ENCODE results near the gene LDAH. TPM values are rescaled to one million over a fixed set of nuclear protein-coding genes. Genes with fewer than 3 reads are reported as not detected.
"Not testable (repeated sequence)": the region's sequence is repeated elsewhere in the genome, so short reads cannot be mapped to it uniquely, and the experiment has no call there.

The LDAH gene
- total and polyA plus RNA-seq, 4 donors = 19.7 to 32.9 (median 21.8) TPM

DNA sequence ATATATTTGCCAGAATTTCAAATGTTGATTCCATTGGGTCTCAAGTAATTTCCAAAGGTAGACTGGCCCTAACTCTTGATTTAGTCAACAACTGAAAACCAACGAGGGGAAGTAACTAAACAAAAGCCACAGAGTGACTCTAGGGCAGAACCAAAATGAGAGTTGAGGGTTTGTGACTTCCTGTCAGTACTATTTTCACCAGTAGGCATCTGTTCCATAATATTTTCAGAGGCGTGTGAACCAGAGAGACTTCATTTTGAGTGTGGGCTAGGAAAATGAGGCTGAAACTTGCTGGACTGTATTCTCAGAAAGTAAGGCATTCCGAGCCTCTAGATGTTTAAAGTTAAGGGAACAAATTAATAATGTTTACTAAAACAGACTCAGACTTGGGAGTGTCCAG, 85.4 kb downstream of the LDAH start:
- H3K4me3 ChIP-seq (ENCODE audit: low read depth, low read length) = no peak overlapping the region
- H3K27me3 ChIP-seq (ENCODE audit: control insufficient read depth, insufficient read depth, low read length) = no peaks in the 10 kb centered on the region
- H3K27ac ChIP-seq (ENCODE audit: low read depth, low read length) = no peak overlapping the region
- H3K9me3 ChIP-seq (ENCODE audit: control insufficient read depth, insufficient read depth, low read length) = no peaks in the 10 kb centered on the region
- WGBS (ENCODE audit: insufficient coverage) = 86% methylated on average over 1 of the region's 3 CpGs
- H3K36me3 ChIP-seq (ENCODE audit: control insufficient read depth, insufficient read depth, low read length) = no peaks in the 10 kb centered on the region
- DNase-seq (ENCODE audit: low read depth in 4 of 6, low spot score in 6 of 6) = no peak
- H3K4me1 ChIP-seq (ENCODE audit: control insufficient read depth, insufficient read depth, low read length) = no peaks in the 10 kb centered on the region

DNA sequence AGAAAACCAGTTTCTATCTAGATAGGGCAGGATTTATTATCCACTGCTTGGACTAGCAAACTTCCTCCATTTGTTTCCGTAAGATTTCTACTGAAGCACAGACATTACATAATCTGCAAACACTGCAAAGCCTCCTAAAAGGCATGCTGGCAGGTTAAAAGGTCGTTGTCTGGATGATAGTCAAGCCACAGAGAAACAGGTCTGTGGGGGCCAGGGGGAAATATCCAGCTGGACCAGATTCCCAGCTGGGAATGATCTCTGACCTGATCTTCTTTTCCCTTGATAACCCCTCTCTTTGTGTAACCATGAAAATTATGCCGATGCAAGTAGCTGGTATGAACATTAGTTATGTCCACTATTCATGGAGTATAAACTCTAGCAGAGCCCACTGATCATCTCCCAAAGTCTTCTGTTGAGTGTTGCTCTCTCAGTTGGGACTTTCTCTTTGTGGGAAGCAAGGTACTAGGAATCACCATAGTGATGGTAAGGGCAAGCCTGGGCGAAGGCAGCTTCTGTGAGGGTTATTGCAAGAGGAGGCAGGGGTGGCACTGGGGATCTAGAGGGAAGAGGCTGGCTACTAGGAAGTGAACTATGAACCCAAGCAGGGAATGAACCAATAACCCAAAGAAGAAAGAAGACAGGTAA, 94.7 kb downstream of the LDAH start:
- peak in 1 of 6 donors; percentile 13 for DNase-seq (ENCODE audit: low read depth in 4 of 6, low spot score in 6 of 6)
- WGBS (ENCODE audit: insufficient coverage) = 70% methylated on average over 2 of the region's 4 CpGs
- Histone ChIP-seq H3K9me3 (ENCODE audit: control insufficient read depth, insufficient read depth, low read length) (no peaks in the 10 kb centered on the region), H3K4me1 (ENCODE audit: control insufficient read depth, insufficient read depth, low read length) (no peaks in the 10 kb centered on the region), H3K27me3 (ENCODE audit: control insufficient read depth, insufficient read depth, low read length) (no peaks in the 10 kb centered on the region), H3K4me3 (ENCODE audit: low read depth, low read length) (no peak overlapping the region), H3K36me3 (ENCODE audit: control insufficient read depth, insufficient read depth, low read length) (no peaks in the 10 kb centered on the region), H3K27ac (ENCODE audit: low read depth, low read length) (no peak overlapping the region)

DNA sequence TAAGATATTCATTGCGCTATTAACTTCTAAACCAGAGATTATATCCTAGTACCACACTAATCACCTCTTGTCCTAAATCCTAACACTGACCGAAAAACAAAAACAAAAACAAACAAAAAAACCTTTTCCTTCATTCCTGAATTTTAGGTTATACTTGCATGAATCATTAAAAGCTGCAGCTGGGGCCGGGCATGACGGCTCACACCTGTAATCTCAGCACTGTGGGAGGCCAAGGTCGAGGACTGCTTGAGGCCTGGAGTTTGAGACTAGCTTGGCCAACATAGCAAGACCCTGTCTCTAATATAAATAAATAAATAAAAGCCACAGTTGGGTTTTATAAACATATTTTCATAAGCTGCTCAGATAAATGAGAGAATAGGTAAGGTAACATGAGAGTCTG, 96.0 kb downstream of the LDAH start:
- no peaks in the 10 kb centered on the region for H3K36me3 ChIP-seq (ENCODE audit: control insufficient read depth, insufficient read depth, low read length)
- H3K27ac ChIP-seq (ENCODE audit: low read depth, low read length) = no peak overlapping the region
- H3K9me3 ChIP-seq (ENCODE audit: control insufficient read depth, insufficient read depth, low read length) = no peaks in the 10 kb centered on the region
- no peak overlapping the region for H3K4me3 ChIP-seq (ENCODE audit: low read depth, low read length)
- H3K4me1 ChIP-seq (ENCODE audit: control insufficient read depth, insufficient read depth, low read length) = no peaks in the 10 kb centered on the region
- 100% methylated on average over 1 of the region's 5 CpGs for WGBS (ENCODE audit: insufficient coverage)
- H3K27me3 ChIP-seq (ENCODE audit: control insufficient read depth, insufficient read depth, low read length) = no peaks in the 10 kb centered on the region
- no peak for DNase-seq (ENCODE audit: low read depth in 4 of 6, low spot score in 6 of 6)

DNA sequence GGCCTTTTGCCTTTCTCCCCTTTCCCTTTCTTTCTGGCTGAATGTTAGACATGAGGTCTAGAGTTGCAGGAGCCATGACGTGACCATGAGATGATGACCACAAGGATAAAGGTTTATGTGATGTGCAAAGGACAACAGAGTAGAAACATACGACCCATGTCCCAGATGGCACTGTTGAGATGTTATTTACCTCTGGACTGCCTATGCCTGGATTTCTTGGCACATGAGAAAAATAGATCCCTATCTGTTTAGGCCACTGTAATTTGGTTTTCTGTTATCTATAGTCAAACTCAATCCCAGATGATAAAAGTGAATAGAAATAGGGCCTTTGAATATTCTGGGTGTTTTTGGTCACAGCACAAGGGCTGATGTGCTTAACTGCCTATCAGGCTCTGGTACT, 97.1 kb downstream of the LDAH start:
- Histone ChIP-seq H3K27ac (ENCODE audit: low read depth, low read length) (no peak overlapping the region), H3K9me3 (ENCODE audit: control insufficient read depth, insufficient read depth, low read length) (no peaks in the 10 kb centered on the region), H3K27me3 (ENCODE audit: control insufficient read depth, insufficient read depth, low read length) (no peaks in the 10 kb centered on the region), H3K4me3 (ENCODE audit: low read depth, low read length) (no peak overlapping the region), H3K4me1 (ENCODE audit: control insufficient read depth, insufficient read depth, low read length) (no peaks in the 10 kb centered on the region), H3K36me3 (ENCODE audit: control insufficient read depth, insufficient read depth, low read length) (no peaks in the 10 kb centered on the region)
- WGBS (ENCODE audit: insufficient coverage) = 86% methylated on average over 2 of the region's 2 CpGs
- no peak for DNase-seq (ENCODE audit: low read depth in 4 of 6, low spot score in 6 of 6)

DNA sequence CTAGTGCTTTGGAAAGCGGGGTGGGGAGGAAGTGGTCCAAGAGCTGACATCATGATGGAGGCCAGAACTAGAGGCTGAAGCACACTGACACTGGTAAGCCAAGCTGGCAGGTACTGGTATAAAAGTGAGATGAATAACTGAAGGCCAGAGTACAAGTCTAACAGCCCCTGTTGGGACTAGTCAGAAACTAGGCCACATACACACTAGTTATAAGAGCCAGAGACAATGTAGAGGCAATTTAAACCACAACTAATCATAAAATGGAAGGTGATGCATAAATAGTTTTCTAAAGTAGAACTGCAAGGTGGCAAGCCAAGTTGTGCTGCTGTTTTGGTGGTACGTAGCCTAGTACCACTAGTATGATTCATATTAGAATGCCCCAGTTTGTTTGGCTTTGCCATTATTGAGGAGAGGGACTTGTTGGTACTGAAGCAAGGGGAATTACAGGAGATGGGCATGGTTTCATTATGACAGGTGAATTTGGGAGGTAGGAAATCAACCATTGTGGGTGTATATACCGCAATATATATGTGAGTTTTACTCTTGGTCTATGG, 98.3 kb downstream of the LDAH start:
- Histone ChIP-seq H3K9me3 (ENCODE audit: control insufficient read depth, insufficient read depth, low read length) (no peaks in the 10 kb centered on the region), H3K4me3 (ENCODE audit: low read depth, low read length) (no peak overlapping the region), H3K4me1 (ENCODE audit: control insufficient read depth, insufficient read depth, low read length) (no peaks in the 10 kb centered on the region), H3K27me3 (ENCODE audit: control insufficient read depth, insufficient read depth, low read length) (no peaks in the 10 kb centered on the region), H3K36me3 (ENCODE audit: control insufficient read depth, insufficient read depth, low read length) (no peaks in the 10 kb centered on the region), H3K27ac (ENCODE audit: low read depth, low read length) (no peak overlapping the region)
- 100% methylated on average over 2 of the region's 3 CpGs for WGBS (ENCODE audit: insufficient coverage)
- no peak for DNase-seq (ENCODE audit: low read depth in 4 of 6, low spot score in 6 of 6)

DNA sequence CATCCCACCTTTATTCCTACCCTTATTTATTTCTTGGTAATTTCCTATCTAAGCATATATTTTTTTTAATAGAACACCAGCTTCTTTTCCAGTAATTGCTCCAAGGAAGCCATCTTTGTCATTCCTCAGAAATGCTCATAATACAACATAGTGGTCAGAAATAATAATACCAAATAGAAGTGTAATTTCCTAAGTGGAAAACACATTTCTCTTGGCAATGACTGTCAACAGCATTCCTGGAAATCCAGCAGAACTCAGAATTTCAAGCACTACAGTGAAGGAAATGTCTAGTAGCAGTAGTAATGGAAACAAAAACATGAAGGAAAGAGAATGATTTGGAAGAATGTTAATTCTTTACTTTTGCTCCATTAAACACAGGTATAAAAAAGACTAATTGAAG, 99.4 kb downstream of the LDAH start:
- Histone ChIP-seq H3K9me3 (ENCODE audit: control insufficient read depth, insufficient read depth, low read length) (no peaks in the 10 kb centered on the region), H3K36me3 (ENCODE audit: control insufficient read depth, insufficient read depth, low read length) (no peaks in the 10 kb centered on the region), H3K4me3 (ENCODE audit: low read depth, low read length) (no peak overlapping the region), H3K4me1 (ENCODE audit: control insufficient read depth, insufficient read depth, low read length) (no peaks in the 10 kb centered on the region), H3K27ac (ENCODE audit: low read depth, low read length) (no peak overlapping the region), H3K27me3 (ENCODE audit: control insufficient read depth, insufficient read depth, low read length) (no peaks in the 10 kb centered on the region)
- no peak for DNase-seq (ENCODE audit: low read depth in 4 of 6, low spot score in 6 of 6)

DNA sequence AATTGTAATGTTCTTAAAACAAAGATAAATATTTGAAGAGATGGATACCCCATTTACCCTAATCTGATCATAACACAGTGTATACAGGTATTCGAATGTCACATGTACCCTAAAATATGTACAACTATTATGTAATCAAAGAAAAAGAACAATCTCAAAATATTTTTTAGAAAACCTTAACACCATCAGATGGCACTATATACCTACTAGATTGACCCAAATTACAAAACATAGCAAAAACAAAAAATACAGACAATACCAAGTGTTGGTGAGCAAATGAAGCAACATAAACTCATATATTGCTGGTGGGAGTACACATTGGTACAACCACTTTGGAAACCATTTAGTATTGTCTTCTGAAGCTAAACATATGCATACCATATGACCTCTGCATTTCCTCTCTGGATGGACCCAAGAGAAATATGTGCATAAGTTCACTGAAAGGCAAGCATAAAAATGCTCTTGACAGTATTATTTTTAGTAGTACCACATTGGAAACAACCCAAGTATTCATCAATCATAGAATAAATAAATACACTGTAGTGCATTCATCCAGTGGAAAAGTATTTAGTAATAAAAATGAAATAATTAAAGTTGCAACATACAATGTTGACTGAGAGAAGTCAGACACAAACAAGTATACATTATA, 100.2 kb downstream of the LDAH start:
- H3K36me3 ChIP-seq (ENCODE audit: control insufficient read depth, insufficient read depth, low read length) = no peaks in the 10 kb centered on the region
- H3K4me3 ChIP-seq (ENCODE audit: low read depth, low read length) = no peak overlapping the region
- H3K27ac ChIP-seq (ENCODE audit: low read depth, low read length) = no peak overlapping the region
- no peaks in the 10 kb centered on the region for H3K27me3 ChIP-seq (ENCODE audit: control insufficient read depth, insufficient read depth, low read length)
- H3K4me1 ChIP-seq (ENCODE audit: control insufficient read depth, insufficient read depth, low read length) = no peaks in the 10 kb centered on the region
- H3K9me3 ChIP-seq (ENCODE audit: control insufficient read depth, insufficient read depth, low read length) = no peaks in the 10 kb centered on the region
- DNase-seq (ENCODE audit: low read depth in 4 of 6, low spot score in 6 of 6) = no peak
- no CpG with 5 or more reads among the region's 1 CpG for WGBS (ENCODE audit: insufficient coverage)

DNA sequence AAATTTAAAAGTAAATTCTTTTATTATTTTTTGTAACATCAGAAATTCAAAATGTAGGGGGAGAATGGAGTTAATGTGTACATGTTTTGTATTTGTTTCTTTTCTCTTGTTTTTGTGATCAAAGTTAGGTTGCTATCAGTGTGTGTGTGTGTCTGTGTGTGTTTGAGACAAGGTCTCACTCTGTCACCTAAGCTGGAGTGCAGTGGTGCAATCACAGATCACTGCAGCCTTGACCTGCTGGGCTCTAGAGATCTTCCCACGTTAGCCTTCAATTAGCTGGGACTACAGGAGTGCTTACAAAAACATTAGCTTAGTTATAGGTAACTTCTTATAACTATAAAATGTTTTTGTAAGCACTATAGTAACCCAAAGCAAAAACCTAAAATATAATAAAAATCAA, 105.3 kb downstream of the LDAH start:
- H3K36me3 ChIP-seq (ENCODE audit: control insufficient read depth, insufficient read depth, low read length) = no peaks in the 10 kb centered on the region
- H3K9me3 ChIP-seq (ENCODE audit: control insufficient read depth, insufficient read depth, low read length) = no peaks in the 10 kb centered on the region
- no CpG with 5 or more reads among the region's 1 CpG for WGBS (ENCODE audit: insufficient coverage)
- H3K27ac ChIP-seq (ENCODE audit: low read depth, low read length) = no peak overlapping the region
- DNase-seq (ENCODE audit: low read depth in 4 of 6, low spot score in 6 of 6) = no peak
- H3K27me3 ChIP-seq (ENCODE audit: control insufficient read depth, insufficient read depth, low read length) = no peaks in the 10 kb centered on the region
- H3K4me1 ChIP-seq (ENCODE audit: control insufficient read depth, insufficient read depth, low read length) = no peaks in the 10 kb centered on the region
- no peak overlapping the region for H3K4me3 ChIP-seq (ENCODE audit: low read depth, low read length)

DNA sequence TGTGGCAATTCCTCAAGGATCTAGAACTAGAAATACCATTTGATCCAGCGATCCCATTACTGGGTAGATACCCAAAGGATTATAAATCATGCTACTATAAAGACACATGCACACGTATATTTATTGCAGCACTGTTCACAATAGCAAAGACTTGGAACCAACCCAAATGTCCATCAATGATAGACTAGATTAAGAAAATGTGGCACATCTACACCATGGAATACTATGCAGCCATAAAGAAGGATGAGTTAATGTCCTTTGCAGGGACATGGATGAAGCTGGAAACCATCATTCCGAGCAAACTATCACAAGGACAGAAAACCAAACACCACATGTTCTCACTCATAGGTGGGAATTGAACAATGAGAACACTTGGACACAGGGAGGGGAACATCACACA, 106.7 kb downstream of the LDAH start:
- H3K9me3 ChIP-seq (ENCODE audit: control insufficient read depth, insufficient read depth, low read length); H3K27ac ChIP-seq (ENCODE audit: low read depth, low read length); H3K36me3 ChIP-seq (ENCODE audit: control insufficient read depth, insufficient read depth, low read length); DNase-seq (ENCODE audit: low read depth in 4 of 6, low spot score in 6 of 6); H3K27me3 ChIP-seq (ENCODE audit: control insufficient read depth, insufficient read depth, low read length); H3K4me1 ChIP-seq (ENCODE audit: control insufficient read depth, insufficient read depth, low read length); H3K4me3 ChIP-seq (ENCODE audit: low read depth, low read length): not testable (repeated sequence)
- WGBS (ENCODE audit: insufficient coverage) = no CpG with 5 or more reads among the region's 3 CpGs

DNA sequence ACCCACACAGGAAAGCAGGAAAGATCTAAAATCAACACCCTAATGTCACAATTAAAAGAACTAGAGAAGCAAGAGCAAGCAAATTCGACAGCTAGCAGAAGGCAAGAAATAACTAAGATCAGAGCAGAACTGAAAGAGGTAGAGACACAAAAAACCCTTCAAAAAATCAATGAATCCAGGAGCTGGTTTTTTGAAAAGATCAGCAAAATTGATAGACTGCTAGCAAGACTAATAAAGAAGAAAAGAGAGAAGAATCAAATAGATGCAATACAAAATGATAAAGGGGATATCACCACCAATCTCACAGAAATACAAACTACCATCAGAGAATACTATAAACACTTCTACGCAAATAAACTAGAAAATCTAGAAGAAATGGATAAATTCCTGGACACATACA, 108.5 kb downstream of the LDAH start:
- not testable (repeated sequence) for H3K4me1 ChIP-seq (ENCODE audit: control insufficient read depth, insufficient read depth, low read length); DNase-seq (ENCODE audit: low read depth in 4 of 6, low spot score in 6 of 6); H3K4me3 ChIP-seq (ENCODE audit: low read depth, low read length); H3K27me3 ChIP-seq (ENCODE audit: control insufficient read depth, insufficient read depth, low read length); H3K36me3 ChIP-seq (ENCODE audit: control insufficient read depth, insufficient read depth, low read length); H3K27ac ChIP-seq (ENCODE audit: low read depth, low read length); H3K9me3 ChIP-seq (ENCODE audit: control insufficient read depth, insufficient read depth, low read length)
- WGBS (ENCODE audit: insufficient coverage) = no CpG with 5 or more reads among the region's 2 CpGs
